ENCODE measurements around the gene MEX3D. TPM values are rescaled to one million over a fixed set of nuclear protein-coding genes. Genes with fewer than 3 reads are reported as not detected.
A peak's percentile ranks its signal among the peaks of the same experiment; 100 is the strongest.
"Not testable (repeated sequence)": the region's sequence is repeated elsewhere in the genome, so short reads cannot be mapped to it uniquely, and the experiment has no call there.

Gene MEX3D
- total and polyA plus RNA-seq, 9 donors = 7.3 to 54.4 (median 34.8) TPM

GRCh38 chr19:1540365-1540925, 27.7 kb downstream of the MEX3D start:
- DNase-seq = peak in 3 of 5 donors; percentile 25 to 56 (median 37)

DNA sequence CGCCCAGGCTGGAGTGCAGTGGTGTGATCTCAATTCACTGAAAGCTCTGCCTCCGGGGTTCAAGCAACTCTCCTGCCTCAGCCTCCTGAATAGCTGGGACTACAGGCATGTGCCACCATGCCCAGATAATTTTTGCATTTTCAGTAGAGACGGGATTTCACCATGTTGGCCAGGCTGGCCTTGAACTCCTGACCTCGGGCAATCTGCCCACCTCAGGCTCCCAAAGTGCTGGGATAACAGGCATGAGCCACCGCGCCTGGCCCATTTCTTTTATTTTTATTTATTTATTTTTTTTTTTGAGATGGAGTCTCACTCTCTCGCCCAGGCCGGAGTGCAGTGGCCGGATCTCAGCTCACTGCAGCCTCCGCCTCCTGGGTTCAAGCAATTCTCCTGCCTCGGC, 28.4 kb downstream of the MEX3D start:
- not testable (repeated sequence) for H3K4me3 ChIP-seq; H3K36me3 ChIP-seq; H3K9me3 ChIP-seq; H3K4me1 ChIP-seq (ENCODE audit: insufficient read depth); H3K27me3 ChIP-seq; H3K27ac ChIP-seq
- 60 to 68% (median 65%) methylated on average over 11 of the region's 11 CpGs for WGBS, 3 donors
- peak in 4 of 5 donors; percentile 43 to 81 (median 56) for DNase-seq
- intact Hi-C loops (cut with DNase I) = loop anchor here in 2 of 4 donors (5.0 to 10.0 kb wide), 4 partner anchors 135 to 285 kb away; partner anchors contain the start of gene ATP8B3 (in 1 of the 2)

More at GRCh38 chr19:1540365-1540925, 27.7 kb downstream of the MEX3D start:
- H3K27ac ChIP-seq = no peak overlapping the region
- 8 to 12% (median 11%) methylated on average over 17 of the region's 17 CpGs for WGBS, 3 donors
- intact Hi-C loops (cut with DNase I) = loop anchor here in 2 of 4 donors (5.0 to 10.0 kb wide), 4 partner anchors 134 to 284 kb away; partner anchors contain the start of gene ATP8B3 (in 1 of the 2)
- H3K4me1 ChIP-seq (ENCODE audit: insufficient read depth) = peaks cover 8% of the 10 kb centered on the region
- no peak overlapping the region for H3K4me3 ChIP-seq
- TF ChIP-seq EP300 (IDR thresholded peaks at IDR 0.05) (no peak), POLR2A (IDR thresholded peaks at IDR 0.05) (no peak)
- TF ChIP-seq, protein P1, sequence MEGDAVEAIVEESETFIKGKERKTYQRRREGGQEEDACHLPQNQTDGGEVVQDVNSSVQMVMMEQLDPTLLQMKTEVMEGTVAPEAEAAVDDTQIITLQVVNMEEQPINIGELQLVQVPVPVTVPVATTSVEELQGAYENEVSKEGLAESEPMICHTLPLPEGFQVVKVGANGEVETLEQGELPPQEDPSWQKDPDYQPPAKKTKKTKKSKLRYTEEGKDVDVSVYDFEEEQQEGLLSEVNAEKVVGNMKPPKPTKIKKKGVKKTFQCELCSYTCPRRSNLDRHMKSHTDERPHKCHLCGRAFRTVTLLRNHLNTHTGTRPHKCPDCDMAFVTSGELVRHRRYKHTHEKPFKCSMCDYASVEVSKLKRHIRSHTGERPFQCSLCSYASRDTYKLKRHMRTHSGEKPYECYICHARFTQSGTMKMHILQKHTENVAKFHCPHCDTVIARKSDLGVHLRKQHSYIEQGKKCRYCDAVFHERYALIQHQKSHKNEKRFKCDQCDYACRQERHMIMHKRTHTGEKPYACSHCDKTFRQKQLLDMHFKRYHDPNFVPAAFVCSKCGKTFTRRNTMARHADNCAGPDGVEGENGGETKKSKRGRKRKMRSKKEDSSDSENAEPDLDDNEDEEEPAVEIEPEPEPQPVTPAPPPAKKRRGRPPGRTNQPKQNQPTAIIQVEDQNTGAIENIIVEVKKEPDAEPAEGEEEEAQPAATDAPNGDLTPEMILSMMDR (IDR thresholded peaks at IDR 0.05) = no peak
- H3K9me3 ChIP-seq = no peaks in the 10 kb centered on the region
- H3K36me3 ChIP-seq = no peaks in the 10 kb centered on the region
- H3K27me3 ChIP-seq = no peaks in the 10 kb centered on the region

DNA sequence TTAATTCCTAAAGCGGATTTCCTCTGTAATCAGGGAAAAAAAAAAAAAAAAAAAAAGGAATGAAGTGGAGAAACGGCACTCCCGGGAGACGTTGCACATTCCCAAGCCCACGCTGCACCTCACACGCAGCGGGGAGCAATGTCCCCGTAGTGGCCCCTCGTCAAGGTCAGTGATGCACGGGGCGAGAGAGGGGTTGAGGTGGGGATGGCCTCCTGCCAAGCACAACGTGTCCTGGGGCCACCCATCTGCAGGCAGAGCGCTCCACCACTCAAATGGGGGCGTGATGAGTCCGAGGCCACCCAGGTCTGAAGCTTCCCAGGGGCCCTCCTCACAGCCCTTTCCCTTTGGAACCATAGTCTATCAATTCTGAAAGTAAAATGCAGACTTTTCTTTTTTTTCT, 29.1 kb downstream of the MEX3D start:
- no peaks in the 10 kb centered on the region for H3K9me3 ChIP-seq
- no peak overlapping the region for H3K4me3 ChIP-seq
- H3K27me3 ChIP-seq = no peaks in the 10 kb centered on the region
- no peak overlapping the region for H3K27ac ChIP-seq
- WGBS, 3 donors = 2 to 7% (median 2%) methylated on average over 15 of the region's 15 CpGs
- peaks cover 8% of the 10 kb centered on the region for H3K4me1 ChIP-seq (ENCODE audit: insufficient read depth)
- H3K36me3 ChIP-seq = no peaks in the 10 kb centered on the region
- intact Hi-C loops (cut with DNase I) = no loop called here
- peak in 4 of 5 donors; percentile 48 to 87 (median 67) for DNase-seq
- TF ChIP-seq, protein P1 (IDR thresholded peaks at IDR 0.05) = no peak
- TF ChIP-seq EP300 (IDR thresholded peaks at IDR 0.05) (no peak), POLR2A (IDR thresholded peaks at IDR 0.05) (no peak)

DNA sequence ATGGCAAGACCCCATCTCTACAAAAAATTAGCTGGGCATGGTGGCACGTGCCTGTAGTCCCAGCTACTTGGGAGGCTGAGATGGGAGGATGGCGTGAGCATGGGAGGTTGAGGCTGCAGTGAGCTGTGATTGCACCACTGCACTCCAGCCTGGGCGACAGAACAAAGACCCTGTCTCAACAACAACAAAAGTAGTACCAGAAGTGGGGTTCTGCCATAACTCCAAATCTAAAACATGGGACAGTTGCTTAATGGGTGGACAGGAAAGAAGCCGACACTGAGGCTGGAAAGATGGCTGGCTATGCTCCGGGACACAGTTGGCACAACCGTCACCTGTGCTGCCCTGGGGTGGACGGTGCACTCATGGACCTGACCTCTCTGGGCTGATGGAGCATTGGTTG, 32.4 kb downstream of the MEX3D start:
- H3K9me3 ChIP-seq; DNase-seq; H3K27me3 ChIP-seq; H3K4me1 ChIP-seq (ENCODE audit: insufficient read depth); H3K4me3 ChIP-seq; H3K36me3 ChIP-seq; H3K27ac ChIP-seq; intact Hi-C loops (cut with DNase I): not testable (repeated sequence)
- 93 to 99% (median 96%) methylated on average over 7 of the region's 7 CpGs for WGBS, 3 donors

GRCh38 chr19:1534972-1535371, 33.2 kb downstream of the MEX3D start:
- peak in 1 of 5 donors; percentile 14 for DNase-seq
- intact Hi-C loops (cut with DNase I) = no loop called here
- Histone ChIP-seq H3K27ac (no peak overlapping the region), H3K36me3 (no peaks in the 10 kb centered on the region), H3K4me1 (ENCODE audit: insufficient read depth) (peaks cover 4% of the 10 kb centered on the region), H3K4me3 (no peak overlapping the region), H3K27me3 (no peaks in the 10 kb centered on the region), H3K9me3 (no peaks in the 10 kb centered on the region)
- 80 to 89% (median 87%) methylated on average over 13 to 14 of the region's 14 CpGs for WGBS, 3 donors
- TF ChIP-seq POLR2A (IDR thresholded peaks at IDR 0.05) = no peak
- TF ChIP-seq EP300 (IDR thresholded peaks at IDR 0.05) = no peak
- TF ChIP-seq, protein P1 (IDR thresholded peaks at IDR 0.05) = no peak

All from ovary (tissue), 9 donors.